Smooth muscle cell (in vitro differentiated cells): ENCODE results near the gene MAPKAPK2. TPM values are rescaled to one million over a fixed set of nuclear protein-coding genes. Genes with fewer than 3 reads are reported as not detected.

Experiments used
- DNase-seq: peaks from one replicate; lab custom pipeline; 2025; ENCODE audit not compliant: unreplicated experiment; lab: John Stamatoyannopoulos, UW
- H2AFZ ChIP-seq: fragments of 200-600 bp; sonication (generic); 2 replicates; pipeline ENCODE4 v1.6.0; 2016; ENCODE audit warnings: antibody characterized with exemption, low read depth, mild to moderate bottlenecking
- H3F3A ChIP-seq: fragments of 200-600 bp; sonication (generic); 2 replicates; pipeline ENCODE4 v1.6.0; 2017; ENCODE audit warnings: antibody characterized with exemption, low read depth
- H3K27ac ChIP-seq: fragments of 200-600 bp; sonication (generic); 2 replicates; pipeline ENCODE4 v1.5.1; 2016; ENCODE audit warnings: low read depth, mild to moderate bottlenecking
- H3K27me3 ChIP-seq: fragments of 200-600 bp; sonication (generic); 2 replicates; pipeline ENCODE4 v1.6.1; 2016; ENCODE audit warnings: low read depth, mild to moderate bottlenecking
- H3K36me3 ChIP-seq: fragments of 200-600 bp; sonication (generic); 2 replicates; pipeline ENCODE4 v1.5.1; 2016; ENCODE audit warnings: low read depth
- H3K4me1 ChIP-seq: fragments of 200-600 bp; sonication (generic); 2 replicates; pipeline ENCODE4 v1.5.1; 2016; ENCODE audit warnings: low read depth
- H3K4me2 ChIP-seq: fragments of 200-600 bp; sonication (generic); 2 replicates; pipeline ENCODE4 v1.6.0; 2016; ENCODE audit warnings: mild to moderate bottlenecking
- H3K4me3 ChIP-seq: fragments of 200-600 bp; sonication (generic); 2 replicates; pipeline ENCODE4 v1.5.1; 2016; ENCODE audit warnings: mild to moderate bottlenecking
- H3K79me2 ChIP-seq: fragments of 200-600 bp; sonication (generic); 2 replicates; pipeline ENCODE4 v1.6.0; 2016; ENCODE audit warnings: low read depth, mild to moderate bottlenecking
- H3K9ac ChIP-seq: fragments of 200-600 bp; sonication (generic); 2 replicates; pipeline ENCODE4 v1.6.0; 2016; ENCODE audit warnings: low read depth
- H3K9me3 ChIP-seq: fragments of 200-600 bp; sonication (generic); replicated peaks from 2 replicates; pipeline ENCODE4 v1.5.1; 2016; ENCODE audit warnings: low read depth
- H4K20me1 ChIP-seq: fragments of 200-600 bp; sonication (generic); 2 replicates; pipeline ENCODE4 v1.6.0; 2016; ENCODE audit warnings: low read depth
- CTCF ChIP-seq: fragments of 200-600 bp; sonication (generic); IDR thresholded peaks from 2 replicates; pipeline ENCODE4 v1.5.1; 2017; ENCODE audit warnings: borderline replicate concordance, mild to moderate bottlenecking, antibody characterized with exemption; ENCODE audit not compliant: insufficient read depth, poor library complexity, severe bottlenecking
- WGBS: methylation state at CpG from one replicate; pipeline ENCODE4 v1.1.7; 2016; ENCODE audit warnings: low lambda C conversion rate; 5-methylcytosine and 5-hydroxymethylcytosine counted together
- polyA plus RNA-seq: library from polyadenylated mRNA; unstranded; fragments of >200 nt; fragmentation: Nextera tagmentation; extraction: Ambion mirVana; gene quantifications from 2 replicates; pipeline ENCODE4 v1.2.1, GENCODE V29; 2016
- total RNA-seq: library from RNA; depleted of rRNA; stranded (reverse); fragments of >200 nt; gene quantifications from 2 replicates; pipeline ENCODE4 v1.2.3, GENCODE V29; 2014

Gene MAPKAPK2
- total and polyA plus RNA-seq, 2 experiments from 2014 or later, result 14.3 to 40.9 TPM

GRCh38 chr1:206766251-206766856 is 81.6 kb downstream of the MAPKAPK2 start:
- DNase-seq, result peak; percentile 24
- no peak overlapping the region for H3K9ac ChIP-seq
- peak overlapping the region; percentile 58 for H3K4me2 ChIP-seq
- peak overlapping the region; percentile 49 for H3K27ac ChIP-seq
- no peaks in the 10 kb centered on the region for H3K36me3 ChIP-seq
- no peaks in the 10 kb centered on the region for H3K27me3 ChIP-seq
- no peak overlapping the region for H3K4me3 ChIP-seq
- 16% methylated on average over 8 of the region's 8 CpGs for WGBS
- H4K20me1 ChIP-seq, result no peaks in the 10 kb centered on the region
- no peak overlapping the region for H2AFZ ChIP-seq
- H3K9me3 ChIP-seq, result no peaks in the 10 kb centered on the region
- no peak for TF ChIP-seq CTCF
- H3K79me2 ChIP-seq, result no peaks in the 10 kb centered on the region
- peaks cover 13% of the 10 kb centered on the region for H3F3A ChIP-seq
- peaks cover 23% of the 10 kb centered on the region for H3K4me1 ChIP-seq

GRCh38 chr1:206768472-206769303 is 84.0 kb downstream of the MAPKAPK2 start:
- 85% methylated on average over 14 of the region's 14 CpGs for WGBS
- TF ChIP-seq CTCF, result no peak
- H3F3A ChIP-seq, result peaks cover 13% of the 10 kb centered on the region
- no peak overlapping the region for H3K9ac ChIP-seq
- H4K20me1 ChIP-seq, result no peaks in the 10 kb centered on the region
- no peak overlapping the region for H3K4me3 ChIP-seq
- no peaks in the 10 kb centered on the region for H3K9me3 ChIP-seq
- H3K27ac ChIP-seq, result no peak overlapping the region
- no peak overlapping the region for H3K4me2 ChIP-seq
- H3K79me2 ChIP-seq, result no peaks in the 10 kb centered on the region
- peaks cover 28% of the 10 kb centered on the region for H3K4me1 ChIP-seq
- no peak overlapping the region for H2AFZ ChIP-seq
- DNase-seq, result no peak
- H3K36me3 ChIP-seq, result no peaks in the 10 kb centered on the region
- no peaks in the 10 kb centered on the region for H3K27me3 ChIP-seq

GRCh38 chr1:206769304-206769731 is 84.6 kb downstream of the MAPKAPK2 start:
- 93% methylated on average over 7 of the region's 7 CpGs for WGBS
- peak overlapping the region; percentile 81 for H3K4me2 ChIP-seq
- H3K27ac ChIP-seq, result no peak overlapping the region
- TF ChIP-seq CTCF, result no peak
- no peaks in the 10 kb centered on the region for H3K36me3 ChIP-seq
- no peaks in the 10 kb centered on the region for H3K9me3 ChIP-seq
- DNase-seq, result no peak
- H3K4me3 ChIP-seq, result no peak overlapping the region
- no peaks in the 10 kb centered on the region for H3K79me2 ChIP-seq
- no peak overlapping the region for H3K9ac ChIP-seq
- H3K27me3 ChIP-seq, result no peaks in the 10 kb centered on the region
- no peak overlapping the region for H2AFZ ChIP-seq
- H3F3A ChIP-seq, result peaks cover 13% of the 10 kb centered on the region
- H3K4me1 ChIP-seq, result peaks cover 28% of the 10 kb centered on the region
- H4K20me1 ChIP-seq, result no peaks in the 10 kb centered on the region
